GM18499 (cell line): ENCODE results near the gene SUFU.

Source experiments
- ATAC-seq: cut with Tn5 transposase; IDR thresholded peaks from one replicate; pipeline ENCODE4 v1.9.1; 2021; ENCODE audit warnings: moderate number of reproducible peaks; ENCODE audit not compliant: insufficient read depth, unreplicated experiment

Gene SUFU

DNA sequence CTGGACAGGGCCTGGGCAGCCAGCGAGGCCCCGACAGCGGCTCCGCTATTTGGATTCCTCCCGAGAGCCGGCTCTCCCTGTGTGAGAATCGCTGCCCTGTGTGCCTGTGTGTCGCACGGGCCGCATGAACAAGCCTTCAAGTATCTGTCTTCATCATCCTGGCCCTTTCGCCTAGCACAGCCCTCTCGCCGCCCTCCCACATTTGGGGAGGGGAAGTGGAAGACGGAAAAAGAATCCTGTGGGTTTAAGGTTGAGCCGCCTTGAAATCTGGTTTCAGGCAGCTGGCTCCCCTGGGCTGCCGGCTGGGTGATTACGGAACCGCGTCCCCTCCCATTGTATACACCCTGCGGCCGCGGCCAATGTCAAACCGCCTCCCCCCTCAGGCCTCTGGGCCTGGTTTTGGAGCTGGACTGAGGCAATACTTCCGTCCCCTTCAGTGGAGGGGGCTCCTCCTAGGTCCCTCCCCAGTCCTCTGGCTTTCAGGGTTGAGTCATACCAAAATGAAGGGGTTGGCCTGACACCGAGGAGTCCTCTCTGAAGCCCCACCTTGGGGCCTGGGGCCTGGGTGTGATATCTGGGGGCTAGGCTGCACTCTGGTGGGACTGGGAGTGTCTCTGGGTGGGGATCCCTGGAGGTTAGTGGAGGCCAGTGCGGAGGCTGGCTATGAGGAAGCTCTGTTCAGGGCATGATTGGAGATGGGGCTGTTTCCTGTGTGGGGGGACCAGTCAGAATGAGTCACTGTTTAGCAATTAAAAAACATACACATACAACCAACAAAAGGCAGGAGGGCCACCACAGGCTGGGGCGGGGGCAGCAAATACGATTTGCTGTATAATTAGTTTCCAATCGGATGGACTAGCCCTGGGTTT, 142.2 kb downstream of the SUFU start:
- peak; percentile 26 for ATAC-seq

- ATAC-seq, result no peak
These were observed 143.1 kb downstream of the SUFU start for GRCh38 chr10:102646610-102647442.

DNA sequence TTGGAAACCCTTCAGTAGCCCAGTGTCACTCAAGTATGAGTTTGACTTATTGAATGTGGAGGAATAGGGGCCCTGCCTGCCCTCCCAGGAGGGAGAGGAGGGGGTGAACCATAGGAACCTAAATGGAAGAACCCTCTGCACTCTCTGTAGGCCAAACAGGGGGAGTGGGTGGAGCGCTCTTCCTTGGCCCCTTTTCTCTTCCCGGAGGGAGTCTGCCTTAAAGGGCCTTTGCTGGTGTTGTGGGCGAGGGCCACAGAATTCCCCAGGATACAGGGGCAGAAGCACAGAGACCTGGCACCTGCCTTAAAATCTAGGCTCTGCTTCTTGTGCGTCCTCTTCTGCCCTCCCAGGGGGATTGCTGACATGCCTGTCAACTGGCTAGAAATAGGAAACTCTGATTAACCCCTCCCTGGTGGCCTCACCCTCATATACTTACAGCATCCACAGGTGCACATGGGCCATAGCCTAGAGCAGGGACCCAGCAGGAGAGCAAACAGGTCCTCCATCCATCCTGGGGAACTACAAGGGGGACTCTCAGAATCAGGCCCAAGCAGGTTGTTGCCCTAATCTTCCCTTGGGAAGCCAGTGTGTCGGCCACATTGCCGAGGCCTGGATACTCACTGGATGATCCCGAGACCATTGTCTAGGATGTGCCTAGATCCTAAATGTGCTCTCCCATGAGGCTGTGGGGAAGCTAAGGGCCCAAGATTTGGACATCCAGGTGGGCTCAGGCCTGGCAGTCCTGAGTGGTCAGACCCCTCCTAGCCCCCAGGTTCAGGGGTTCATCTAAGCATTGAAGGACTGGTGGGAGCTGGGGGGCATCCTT, 143.9 kb downstream of the SUFU start:
- no peak for ATAC-seq

- no peak for ATAC-seq
These were observed 144.6 kb downstream of the SUFU start for GRCh38 chr10:102648269-102648888.

GRCh38 chr10:102648889-102649796, 145.4 kb downstream of the SUFU start:
- ATAC-seq, result no peak

- no peak for ATAC-seq
These were observed 146.3 kb downstream of the SUFU start for GRCh38 chr10:102649797-102650654.

DNA sequence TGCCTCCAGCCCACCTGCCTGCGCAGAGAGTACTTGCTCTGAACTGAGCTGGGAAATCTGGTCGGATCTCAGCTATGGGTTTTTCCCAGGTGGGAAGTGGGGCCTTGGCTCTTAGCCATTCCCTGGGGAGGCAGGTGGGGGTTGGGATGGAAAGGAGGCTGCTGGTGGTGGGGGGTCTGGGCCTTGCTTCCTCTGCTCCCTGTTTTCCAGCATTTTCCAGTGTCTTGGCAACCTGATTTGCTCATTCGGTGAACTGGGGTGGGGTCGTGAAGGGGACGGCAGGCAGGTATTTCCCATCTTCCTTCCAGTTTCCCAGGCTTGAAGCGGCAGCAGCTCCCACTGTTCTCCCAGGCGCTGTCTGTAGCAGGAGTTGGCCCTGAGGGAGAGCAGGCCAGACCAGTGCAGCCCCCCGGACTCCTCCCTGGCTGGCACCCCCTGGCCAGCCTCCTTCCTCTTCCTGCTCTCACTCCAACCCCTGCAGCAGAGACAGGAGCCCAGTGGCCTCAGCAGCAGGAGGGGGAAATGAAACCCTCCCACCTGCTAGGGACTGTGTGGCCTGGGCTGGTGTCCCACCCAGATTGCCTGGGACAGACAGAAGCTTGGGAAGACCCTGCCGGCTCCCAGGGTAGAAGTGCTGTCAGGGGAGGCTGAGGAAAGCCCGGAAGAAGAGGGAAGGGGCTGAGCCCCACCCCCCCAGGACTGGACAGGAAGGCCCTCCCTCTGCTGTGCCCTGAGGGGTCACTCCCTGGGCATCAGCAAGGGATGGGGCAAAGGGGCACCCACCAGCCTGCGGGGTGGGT, 147.1 kb downstream of the SUFU start:
- no peak for ATAC-seq

- ATAC-seq, result no peak
These were observed 147.8 kb downstream of the SUFU start for GRCh38 chr10:102651455-102652169.

GRCh38 chr10:102652170-102652916, 148.6 kb downstream of the SUFU start:
- ATAC-seq, result no peak

DNA sequence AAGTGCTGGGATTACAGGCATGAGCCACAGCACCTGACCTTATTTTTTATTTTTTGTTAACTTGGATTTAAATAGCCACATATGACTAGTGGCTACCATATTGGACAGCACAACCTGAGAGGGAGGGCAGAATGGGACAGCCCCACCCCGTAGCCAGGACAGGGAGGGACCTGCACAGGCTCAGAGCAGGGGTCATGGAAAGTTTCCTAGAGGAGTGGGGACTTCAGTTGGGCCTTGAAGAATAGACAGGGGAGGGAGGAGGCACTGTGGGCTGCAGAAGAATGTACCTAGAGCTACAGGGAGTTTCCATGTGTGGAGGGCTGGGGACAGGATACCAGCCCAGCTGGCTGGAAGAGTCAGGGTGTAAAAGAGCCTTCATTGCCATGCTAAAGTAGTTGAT, 149.3 kb downstream of the SUFU start:
- ATAC-seq, result no peak

- no peak for ATAC-seq
These were observed 150.8 kb downstream of the SUFU start for GRCh38 chr10:102654566-102654965.

DNA sequence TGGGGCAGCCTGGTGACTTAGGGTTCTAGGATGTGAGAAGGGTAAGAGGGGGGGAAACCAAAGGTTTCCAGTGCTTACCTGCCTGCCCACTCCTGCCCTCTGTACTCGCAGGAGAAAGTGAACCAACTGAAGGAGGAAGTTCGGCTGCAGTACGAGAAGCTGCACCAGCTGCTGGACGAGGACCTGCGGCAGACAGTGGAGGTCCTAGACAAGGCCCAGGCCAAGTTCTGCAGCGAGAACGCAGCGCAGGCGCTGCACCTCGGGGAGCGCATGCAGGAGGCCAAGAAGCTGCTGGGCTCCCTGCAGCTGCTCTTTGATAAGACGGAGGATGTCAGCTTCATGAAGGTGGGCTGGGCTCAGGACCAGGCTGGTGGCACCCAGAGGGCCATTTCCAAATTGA, 151.2 kb downstream of the SUFU start:
- ATAC-seq, result no peak

DNA sequence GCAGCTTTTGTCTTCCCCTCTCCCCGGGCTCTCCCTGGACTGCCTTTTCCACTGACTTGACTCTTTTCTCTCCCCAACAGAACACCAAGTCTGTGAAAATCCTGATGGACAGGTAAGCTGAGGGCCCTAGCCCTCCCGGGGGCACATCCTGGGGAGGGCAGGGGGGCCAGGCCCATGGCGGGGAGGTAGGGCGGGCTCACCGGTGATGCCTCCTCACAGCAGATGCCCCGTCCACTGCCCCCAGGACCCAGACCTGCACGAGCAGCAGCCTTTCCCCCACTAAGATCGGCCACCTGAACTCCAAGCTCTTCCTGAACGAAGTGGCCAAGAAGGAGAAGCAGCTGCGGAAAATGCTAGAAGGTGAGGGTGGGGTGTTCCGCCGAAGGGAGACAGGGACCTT, 152.3 kb downstream of the SUFU start:
- no peak for ATAC-seq

DNA sequence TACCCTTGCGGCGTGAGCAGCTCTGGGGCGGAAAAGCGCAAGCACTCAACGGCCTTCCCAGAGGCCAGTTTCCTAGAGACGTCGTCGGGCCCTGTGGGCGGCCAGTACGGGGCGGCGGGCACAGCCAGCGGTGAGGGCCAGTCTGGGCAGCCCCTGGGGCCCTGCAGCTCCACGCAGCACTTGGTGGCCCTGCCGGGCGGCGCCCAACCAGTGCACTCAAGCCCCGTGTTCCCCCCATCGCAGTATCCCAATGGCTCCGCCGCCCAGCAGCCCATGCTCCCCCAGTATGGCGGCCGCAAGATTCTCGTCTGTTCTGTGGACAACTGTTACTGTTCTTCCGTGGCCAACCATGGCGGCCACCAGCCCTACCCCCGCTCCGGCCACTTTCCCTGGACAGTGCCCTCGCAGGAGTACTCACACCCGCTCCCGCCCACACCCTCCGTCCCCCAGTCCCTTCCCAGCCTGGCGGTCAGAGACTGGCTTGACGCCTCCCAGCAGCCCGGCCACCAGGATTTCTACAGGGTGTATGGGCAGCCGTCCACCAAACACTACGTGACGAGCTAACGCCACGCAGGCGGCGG, 153.1 kb downstream of the SUFU start:
- no peak for ATAC-seq

- ATAC-seq, result no peak
These were observed 153.7 kb downstream of the SUFU start for GRCh38 chr10:102657451-102657850.
